Measurements from ENCODE around the gene CXorf66. TPM values are rescaled to one million over a fixed set of nuclear protein-coding genes. Genes with fewer than 3 reads are reported as not detected.

CXorf66 gene
- total RNA-seq = not detected

DNA sequence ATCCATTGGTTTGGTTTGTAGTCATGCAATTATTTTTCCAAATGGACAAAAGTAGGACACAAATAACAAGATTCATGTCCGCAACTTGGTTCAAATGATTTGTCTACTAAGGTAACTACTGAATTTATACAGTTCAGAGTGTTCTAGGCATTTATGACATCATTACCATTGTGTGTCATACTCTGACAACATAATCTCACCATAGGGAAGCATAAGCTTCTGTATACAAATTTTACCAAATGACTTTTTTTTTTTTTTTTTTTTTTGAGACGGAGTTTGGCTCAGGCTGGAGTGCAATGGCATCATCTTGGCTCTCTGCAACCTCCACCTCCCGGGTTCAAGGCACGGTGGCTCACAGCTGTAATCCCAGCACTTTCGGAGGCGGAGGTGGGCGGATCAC is at the start of gene CXorf66:
CXorf66 (minus strand) TSS at position 101 of the 400 bp plus-strand sequence; CDS start at position 76, 25 bp downstream.
- intact Hi-C loops (cut with DNase I; ENCODE audit: low total_unique reads) (no loop called here), in situ Hi-C loops (cut with MboI; ENCODE audit: low pct_ligation_motif_present in 1 of 4, low pct_unique_long_range_greater_than_20kb in 1 of 4, low sequenced_read_pairs in 3 of 4) (no loop called here)
- Histone ChIP-seq H3K4me3 (no peak within 1 kb of the TSS), H3K4me1 (no peaks in the 10 kb centered on the region), H3K9me3 (no peaks in the 10 kb centered on the region), H3K27ac (no peak within 1 kb of the TSS), H3K36me3 (no peaks in the 10 kb centered on the region), H3K27me3 (no peaks in the 10 kb centered on the region)
- 90 to 100% methylated on average over 1 to 7 of the region's 7 CpGs for WGBS, 2 donors (ENCODE audit: low coverage in 1 of 2)
- DNase-seq = no peak
- TF ChIP-seq, protein P1, sequence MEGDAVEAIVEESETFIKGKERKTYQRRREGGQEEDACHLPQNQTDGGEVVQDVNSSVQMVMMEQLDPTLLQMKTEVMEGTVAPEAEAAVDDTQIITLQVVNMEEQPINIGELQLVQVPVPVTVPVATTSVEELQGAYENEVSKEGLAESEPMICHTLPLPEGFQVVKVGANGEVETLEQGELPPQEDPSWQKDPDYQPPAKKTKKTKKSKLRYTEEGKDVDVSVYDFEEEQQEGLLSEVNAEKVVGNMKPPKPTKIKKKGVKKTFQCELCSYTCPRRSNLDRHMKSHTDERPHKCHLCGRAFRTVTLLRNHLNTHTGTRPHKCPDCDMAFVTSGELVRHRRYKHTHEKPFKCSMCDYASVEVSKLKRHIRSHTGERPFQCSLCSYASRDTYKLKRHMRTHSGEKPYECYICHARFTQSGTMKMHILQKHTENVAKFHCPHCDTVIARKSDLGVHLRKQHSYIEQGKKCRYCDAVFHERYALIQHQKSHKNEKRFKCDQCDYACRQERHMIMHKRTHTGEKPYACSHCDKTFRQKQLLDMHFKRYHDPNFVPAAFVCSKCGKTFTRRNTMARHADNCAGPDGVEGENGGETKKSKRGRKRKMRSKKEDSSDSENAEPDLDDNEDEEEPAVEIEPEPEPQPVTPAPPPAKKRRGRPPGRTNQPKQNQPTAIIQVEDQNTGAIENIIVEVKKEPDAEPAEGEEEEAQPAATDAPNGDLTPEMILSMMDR (IDR thresholded peaks at IDR 0.05) = no peak
- no peak for TF ChIP-seq POLR2A (IDR thresholded peaks at IDR 0.05)
- TF ChIP-seq POLR2AphosphoS5 (IDR thresholded peaks at IDR 0.05) = no peak
- no peak for TF ChIP-seq EP300 (IDR thresholded peaks at IDR 0.05; ENCODE audit: low read depth)

GRCh38 chrX:139982856-139983255 is 17.5 kb upstream of the CXorf66 start:
- in situ Hi-C loops (cut with MboI; ENCODE audit: low pct_ligation_motif_present in 1 of 4, low pct_unique_long_range_greater_than_20kb in 1 of 4, low sequenced_read_pairs in 3 of 4) (no loop called here), intact Hi-C loops (cut with DNase I; ENCODE audit: low total_unique reads) (no loop called here)
- DNase-seq = no peak
- Histone ChIP-seq H3K27ac (no peak overlapping the region), H3K27me3 (no peaks in the 10 kb centered on the region), H3K4me3 (no peak overlapping the region), H3K9me3 (no peaks in the 10 kb centered on the region), H3K4me1 (no peaks in the 10 kb centered on the region), H3K36me3 (no peaks in the 10 kb centered on the region)
- no peak for TF ChIP-seq POLR2A (IDR thresholded peaks at IDR 0.05)
- no peak for TF ChIP-seq EP300 (IDR thresholded peaks at IDR 0.05; ENCODE audit: low read depth)
- no peak for TF ChIP-seq POLR2AphosphoS5 (IDR thresholded peaks at IDR 0.05)
- TF ChIP-seq, protein P1 (IDR thresholded peaks at IDR 0.05) = no peak
- WGBS, 2 donors (ENCODE audit: low coverage in 1 of 2) = 65% methylated on average over 3 of the region's 3 CpGs; no CpG with 5 or more reads in 1 of the 2 donors

DNA sequence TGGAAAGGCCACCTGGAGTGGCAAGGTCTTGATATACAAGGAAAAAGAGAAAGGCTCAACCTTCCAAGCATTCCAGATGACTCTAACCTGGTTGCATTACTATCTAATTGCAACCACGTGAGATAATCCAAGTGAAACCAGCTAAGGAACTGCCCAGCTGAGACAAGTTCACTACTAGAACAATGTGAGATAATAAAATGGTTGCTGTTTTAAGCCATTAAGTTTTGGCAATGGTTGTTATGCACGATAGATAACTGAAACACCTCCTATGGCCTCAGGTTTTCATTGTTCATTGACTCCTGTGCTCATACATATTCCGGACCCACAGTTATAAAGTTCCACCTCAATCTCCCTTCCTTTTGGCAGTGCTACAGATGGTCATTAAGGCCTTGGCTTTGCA is 9.2 kb upstream of the CXorf66 start:
- TF ChIP-seq, protein P1 (IDR thresholded peaks at IDR 0.05) = no peak
- TF ChIP-seq POLR2AphosphoS5 (IDR thresholded peaks at IDR 0.05) = no peak
- TF ChIP-seq POLR2A (IDR thresholded peaks at IDR 0.05) = no peak
- no peak for TF ChIP-seq EP300 (IDR thresholded peaks at IDR 0.05; ENCODE audit: low read depth)
- Histone ChIP-seq H3K4me3 (no peak overlapping the region), H3K9me3 (no peaks in the 10 kb centered on the region), H3K27ac (no peak overlapping the region), H3K36me3 (no peaks in the 10 kb centered on the region), H3K27me3 (peaks cover 7% of the 10 kb centered on the region), H3K4me1 (no peaks in the 10 kb centered on the region)
- in situ Hi-C loops (cut with MboI; ENCODE audit: low pct_ligation_motif_present in 1 of 4, low pct_unique_long_range_greater_than_20kb in 1 of 4, low sequenced_read_pairs in 3 of 4) = no loop called here
- no peak for DNase-seq
- intact Hi-C loops (cut with DNase I; ENCODE audit: low total_unique reads) = no loop called here
- WGBS, 2 donors (ENCODE audit: low coverage in 1 of 2) = 64 to 67% methylated on average over 1 to 3 of the region's 3 CpGs

- in situ Hi-C loops (cut with MboI; ENCODE audit: low pct_ligation_motif_present in 1 of 4, low pct_unique_long_range_greater_than_20kb in 1 of 4, low sequenced_read_pairs in 3 of 4) = no loop called here
- intact Hi-C loops (cut with DNase I; ENCODE audit: low total_unique reads) = no loop called here
- TF ChIP-seq POLR2AphosphoS5 (IDR thresholded peaks at IDR 0.05) (no peak), POLR2A (IDR thresholded peaks at IDR 0.05) (no peak), EP300 (IDR thresholded peaks at IDR 0.05; ENCODE audit: low read depth) (no peak)
- TF ChIP-seq, protein P1 (IDR thresholded peaks at IDR 0.05) = no peak
- 65 to 80% methylated on average over 2 to 6 of the region's 6 CpGs for WGBS, 2 donors (ENCODE audit: low coverage in 1 of 2)
- no peaks in the 10 kb centered on the region for H3K36me3 ChIP-seq
- H3K4me1 ChIP-seq = no peaks in the 10 kb centered on the region
- H3K4me3 ChIP-seq = no peak overlapping the region
- peaks cover 7% of the 10 kb centered on the region for H3K27me3 ChIP-seq
- DNase-seq = no peak
- no peak overlapping the region for H3K27ac ChIP-seq
- no peaks in the 10 kb centered on the region for H3K9me3 ChIP-seq
Observed at GRCh38 chrX:139972629-139973624, 7.6 kb upstream of the CXorf66 start.
